Panc1 (cell line): ENCODE data around the gene FAM204A.

Experiments used
- CTCF ChIP-seq: fragments of 450-650 bp; IDR thresholded peaks from 2 replicates; pipeline ENCODE4 v1.5.1; 2017; ENCODE audit warnings: mild to moderate bottlenecking
- POLR2AphosphoS5 ChIP-seq: IDR thresholded peaks from 2 replicates; pipeline ENCODE4 v1.6.1; 2012; ENCODE audit warnings: mild to moderate bottlenecking, low read depth, low read length, moderate library complexity
- REST ChIP-seq, 2 experiments: IDR thresholded peaks; 2 replicates each; pipeline ENCODE4 v1.6.1; 2011 to 2012; ENCODE audit warnings: low read depth in 2 of 2, control low read depth in 1 of 2, low read length in 1 of 2, mild to moderate bottlenecking in 1 of 2, moderate library complexity in 1 of 2; ENCODE audit not compliant: insufficient read depth in 1 of 2
- SIN3A ChIP-seq: IDR thresholded peaks from 2 replicates; pipeline ENCODE4 v1.6.1; 2012; ENCODE audit warnings: low read depth, mild to moderate bottlenecking, low read length, moderate library complexity, borderline replicate concordance; ENCODE audit not compliant: insufficient read depth
- TCF7L2 ChIP-seq: IDR thresholded peaks from 2 replicates; pipeline ENCODE4 v1.6.1; 2011; ENCODE audit warnings: mild to moderate bottlenecking, low read depth, low read length, inconsistent platforms

- no peak; the same call in 1 of the 2 replicates for TF ChIP-seq CTCF
- no peak for TF ChIP-seq POLR2AphosphoS5
- TF ChIP-seq SIN3A = no peak
- no peak for TF ChIP-seq REST (IDR thresholded peaks at IDR 0.05; ENCODE audit: insufficient read depth in 1 of 2, low read depth in 2 of 2, low read length in 1 of 2)
- no peak for TF ChIP-seq TCF7L2
These were observed 33.5 kb downstream of the FAM204A start for GRCh38 chr10:118308664-118309063.
